PFSK-1 (cell line): ENCODE data around the gene OTOP2.

Experiments used
- FOXP2 ChIP-seq: optimal IDR thresholded peaks from 2 replicates; pipeline ENCODE3; 2011; ENCODE audit warnings: borderline replicate concordance, control low read depth, inconsistent platforms; ENCODE audit not compliant: insufficient read depth; ENCODE audit errors: extremely low read length, extremely low read depth
- POLR2AphosphoS5 ChIP-seq: IDR thresholded peaks from 2 replicates; pipeline ENCODE4 v1.6.1; 2012; ENCODE audit warnings: low read depth, mild to moderate bottlenecking, control low read depth, low read length, moderate library complexity
- SIN3A ChIP-seq: IDR thresholded peaks from 2 replicates; pipeline ENCODE4 v1.6.1; 2012; ENCODE audit warnings: mild to moderate bottlenecking, low read length, moderate library complexity, borderline replicate concordance; ENCODE audit not compliant: insufficient read depth
- TAF1 ChIP-seq: IDR thresholded peaks from 2 replicates; pipeline ENCODE4 v1.6.1; 2012; ENCODE audit warnings: low read length, control low read depth, borderline replicate concordance; ENCODE audit not compliant: insufficient read depth
- TF ChIP-seq, protein P1 (sequence below), 2 experiments: IDR thresholded peaks; 2 replicates each; pipeline versions ENCODE4 v1.6.1 to v1.8.0; 2011 to 2012; ENCODE audit warnings: low read depth in 2 of 2, low read length in 2 of 2, control low read depth in 1 of 2, inconsistent platforms in 1 of 2, mild to moderate bottlenecking in 1 of 2, moderate library complexity in 1 of 2; ENCODE audit not compliant: insufficient read depth in 1 of 2

The OTOP2 gene

DNA sequence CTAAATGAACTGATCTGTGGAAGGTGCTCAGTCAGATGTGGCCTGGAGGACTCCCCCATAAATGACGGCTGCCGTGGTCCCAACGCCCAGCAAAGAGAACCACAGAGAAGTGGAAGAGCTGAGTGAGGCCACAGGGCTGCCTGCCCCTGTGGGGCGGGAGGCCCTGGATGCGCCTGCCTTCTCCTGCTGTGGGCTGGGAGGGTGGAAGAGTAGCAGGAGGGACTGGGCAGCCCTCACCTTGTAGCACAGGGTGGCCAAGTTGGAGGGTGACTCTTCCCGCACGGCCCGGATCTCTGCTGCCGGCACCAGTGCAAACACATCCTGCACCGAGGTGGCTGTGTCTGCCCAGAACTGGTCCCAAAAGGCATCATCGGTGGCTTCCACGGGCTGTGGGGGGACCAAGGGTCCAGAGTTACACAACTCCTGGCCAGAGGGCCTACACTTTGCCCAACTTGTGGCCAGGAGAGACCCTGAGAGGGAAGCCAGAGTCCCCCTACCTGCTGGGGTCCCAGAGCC lies 40.2 kb downstream of the OTOP2 start:
- no peak for TF ChIP-seq SIN3A
- no peak for TF ChIP-seq POLR2AphosphoS5
- TF ChIP-seq, protein P1, sequence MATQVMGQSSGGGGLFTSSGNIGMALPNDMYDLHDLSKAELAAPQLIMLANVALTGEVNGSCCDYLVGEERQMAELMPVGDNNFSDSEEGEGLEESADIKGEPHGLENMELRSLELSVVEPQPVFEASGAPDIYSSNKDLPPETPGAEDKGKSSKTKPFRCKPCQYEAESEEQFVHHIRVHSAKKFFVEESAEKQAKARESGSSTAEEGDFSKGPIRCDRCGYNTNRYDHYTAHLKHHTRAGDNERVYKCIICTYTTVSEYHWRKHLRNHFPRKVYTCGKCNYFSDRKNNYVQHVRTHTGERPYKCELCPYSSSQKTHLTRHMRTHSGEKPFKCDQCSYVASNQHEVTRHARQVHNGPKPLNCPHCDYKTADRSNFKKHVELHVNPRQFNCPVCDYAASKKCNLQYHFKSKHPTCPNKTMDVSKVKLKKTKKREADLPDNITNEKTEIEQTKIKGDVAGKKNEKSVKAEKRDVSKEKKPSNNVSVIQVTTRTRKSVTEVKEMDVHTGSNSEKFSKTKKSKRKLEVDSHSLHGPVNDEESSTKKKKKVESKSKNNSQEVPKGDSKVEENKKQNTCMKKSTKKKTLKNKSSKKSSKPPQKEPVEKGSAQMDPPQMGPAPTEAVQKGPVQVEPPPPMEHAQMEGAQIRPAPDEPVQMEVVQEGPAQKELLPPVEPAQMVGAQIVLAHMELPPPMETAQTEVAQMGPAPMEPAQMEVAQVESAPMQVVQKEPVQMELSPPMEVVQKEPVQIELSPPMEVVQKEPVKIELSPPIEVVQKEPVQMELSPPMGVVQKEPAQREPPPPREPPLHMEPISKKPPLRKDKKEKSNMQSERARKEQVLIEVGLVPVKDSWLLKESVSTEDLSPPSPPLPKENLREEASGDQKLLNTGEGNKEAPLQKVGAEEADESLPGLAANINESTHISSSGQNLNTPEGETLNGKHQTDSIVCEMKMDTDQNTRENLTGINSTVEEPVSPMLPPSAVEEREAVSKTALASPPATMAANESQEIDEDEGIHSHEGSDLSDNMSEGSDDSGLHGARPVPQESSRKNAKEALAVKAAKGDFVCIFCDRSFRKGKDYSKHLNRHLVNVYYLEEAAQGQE (IDR thresholded peaks at IDR 0.05; ENCODE audit: insufficient read depth in 1 of 2, low read depth in 2 of 2, low read length in 2 of 2): no peak
- no peak for TF ChIP-seq FOXP2
- TF ChIP-seq TAF1: no peak

DNA sequence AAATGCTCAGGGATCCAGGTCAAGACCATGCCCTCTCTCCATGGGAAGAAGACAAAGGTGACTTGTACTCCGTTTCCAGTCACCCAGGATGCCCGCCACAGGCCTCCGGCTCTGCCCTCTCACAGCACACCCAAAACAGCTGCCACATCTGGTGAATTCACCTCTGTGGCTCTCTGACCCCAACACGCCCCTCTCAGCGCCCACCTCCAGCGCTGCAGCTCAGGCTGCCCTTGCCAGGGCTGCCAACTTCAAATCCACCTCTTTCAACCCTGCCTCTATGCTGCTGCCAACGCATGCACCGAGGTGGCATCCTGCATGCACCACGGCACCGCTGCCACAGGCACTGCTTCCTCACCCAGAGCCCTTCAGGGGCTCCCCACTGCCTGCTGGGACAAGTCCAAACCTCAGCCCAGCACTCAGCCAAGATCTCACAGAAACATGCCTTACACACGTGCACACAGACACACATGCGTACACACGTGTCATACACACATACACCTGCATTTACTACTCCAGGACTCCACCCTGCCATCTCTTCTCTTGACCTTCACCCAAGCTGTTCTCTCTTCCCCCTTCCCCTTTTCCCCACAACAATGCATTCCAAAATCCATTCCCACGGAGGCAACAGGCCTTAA lies 41.0 kb downstream of the OTOP2 start:
- TF ChIP-seq POLR2AphosphoS5: no peak
- no peak for TF ChIP-seq FOXP2
- no peak for TF ChIP-seq SIN3A
- no peak for TF ChIP-seq TAF1
- TF ChIP-seq, protein P1 (IDR thresholded peaks at IDR 0.05; ENCODE audit: insufficient read depth in 1 of 2, low read depth in 2 of 2, low read length in 2 of 2): no peak

DNA sequence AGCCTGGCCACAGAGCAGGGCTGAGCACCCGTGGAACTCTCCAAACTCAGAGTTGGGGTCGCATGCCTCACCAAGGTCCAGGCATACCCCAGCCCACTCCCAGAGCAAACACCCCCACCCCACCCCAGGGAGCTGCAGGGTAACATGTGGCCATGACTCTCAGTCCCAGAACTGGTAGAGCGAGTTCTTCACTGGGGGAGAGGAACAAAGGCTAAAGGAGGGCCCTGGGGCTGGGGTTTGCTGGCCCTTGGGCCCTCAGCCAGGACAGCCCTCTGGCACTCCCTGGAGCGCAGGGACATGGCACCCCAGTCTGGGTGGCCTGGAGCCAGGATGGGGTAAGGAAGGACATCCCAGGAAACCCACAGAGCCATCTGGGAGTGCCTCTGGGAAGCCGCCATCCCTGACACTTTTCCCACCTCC lies 44.3 kb downstream of the OTOP2 start:
- TF ChIP-seq TAF1 (no peak), SIN3A (no peak), FOXP2 (no peak), POLR2AphosphoS5 (no peak)
- TF ChIP-seq, protein P1 (IDR thresholded peaks at IDR 0.05; ENCODE audit: insufficient read depth in 1 of 2, low read depth in 2 of 2, low read length in 2 of 2): no peak

DNA sequence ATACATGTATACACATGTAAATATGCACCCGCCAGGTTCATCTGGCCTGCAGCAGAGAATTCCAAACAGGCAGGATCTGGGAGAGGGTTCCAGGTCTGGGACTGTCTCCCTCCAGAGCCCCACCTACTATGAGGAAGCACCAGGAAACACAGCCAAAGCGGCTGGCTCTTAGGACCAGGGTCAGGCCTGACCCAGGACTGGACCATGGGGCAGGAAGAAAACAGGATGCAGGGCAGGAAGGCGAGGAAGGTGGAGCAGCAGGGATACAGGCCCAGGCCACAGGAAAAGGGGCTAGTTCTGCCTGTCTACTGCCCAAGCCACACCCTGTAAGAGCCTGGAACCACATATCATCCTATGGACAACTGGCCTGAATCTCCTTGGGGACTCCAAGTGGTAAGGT lies 46.3 kb downstream of the OTOP2 start:
- TF ChIP-seq FOXP2 (peak; percentile 75), POLR2AphosphoS5 (no peak)

DNA sequence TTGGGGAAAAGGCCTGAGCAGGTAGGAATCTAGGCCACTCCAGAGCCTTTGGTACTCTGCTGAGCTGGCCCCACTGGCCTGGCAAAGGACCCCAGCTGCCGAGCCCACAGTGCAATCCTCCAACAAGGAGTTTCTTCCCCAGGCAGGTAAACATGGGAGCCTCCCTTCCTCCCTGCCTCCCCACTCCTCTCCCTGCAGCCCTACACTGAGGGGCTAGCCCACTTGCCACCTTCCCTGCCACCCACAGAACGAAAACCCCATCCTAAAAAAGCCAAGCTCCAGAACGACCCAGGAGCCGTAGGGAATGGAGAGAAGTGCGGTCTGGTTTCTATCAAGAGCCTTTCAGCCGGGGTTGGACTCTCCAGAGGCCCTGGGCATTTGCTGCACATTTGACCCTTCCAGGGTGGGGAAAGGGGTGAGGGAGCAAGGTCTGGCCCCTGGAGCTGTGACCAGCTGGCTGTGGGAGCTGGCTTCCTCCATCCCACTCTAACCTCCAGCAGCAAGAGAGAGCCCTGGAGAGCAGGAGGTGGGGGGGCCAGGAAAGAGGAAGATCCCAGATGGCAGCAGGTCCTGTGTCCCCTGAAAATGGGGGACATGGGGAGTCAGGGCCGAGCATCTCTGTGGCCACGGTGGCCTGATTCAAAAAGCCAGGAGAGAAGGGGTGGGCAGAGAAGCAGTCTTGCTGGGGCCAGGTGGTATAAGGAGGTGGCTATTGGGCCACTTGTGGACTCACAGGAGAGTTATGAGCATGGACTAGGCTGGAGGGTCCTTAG lies 47.2 kb downstream of the OTOP2 start:
- TF ChIP-seq, protein P1 (IDR thresholded peaks at IDR 0.05; ENCODE audit: insufficient read depth in 1 of 2, low read depth in 2 of 2, low read length in 2 of 2): no peak
- no peak for TF ChIP-seq SIN3A
- TF ChIP-seq POLR2AphosphoS5: no peak
- no peak for TF ChIP-seq FOXP2
- no peak for TF ChIP-seq TAF1
